Heart right ventricle (tissue), 16 donors: ENCODE measurements around the gene RAB3D. TPM values are rescaled to one million over a fixed set of nuclear protein-coding genes. Genes with fewer than 3 reads are reported as not detected.

Source experiments
- ATAC-seq, 8 donors: fragments of 200-7000 bp; cut with Tn5 transposase; one replicate each; pipeline ENCODE4 v1.9.1; 2020; ENCODE audit warnings: mild to moderate bottlenecking in 8 of 8, moderate library complexity in 8 of 8, moderate number of reproducible peaks in 1 of 8
- DNase-seq, 2 donors: peaks; one replicate each; pipeline ENCODE4 v3.0.0-alpha.2; 2020
- H3K27ac ChIP-seq, 10 donors: fragments of 200-600 bp; sonication (generic) in 2 of 10; one replicate each; pipeline versions ENCODE4 v1.5.0 to v1.8.0; 2020 to 2022; ENCODE audit warnings: mild to moderate bottlenecking in 3 of 10
- H3K27me3 ChIP-seq, 7 donors: fragments of 200-600 bp; one replicate each; pipeline ENCODE4 v1.8.0; 2021 to 2022; ENCODE audit warnings: mild to moderate bottlenecking in 2 of 7
- H3K36me3 ChIP-seq, 9 donors: fragments of 200-600 bp; sonication (generic) in 1 of 9; one replicate each; pipeline versions ENCODE4 v1.5.0 to v1.8.0; 2020 to 2022; ENCODE audit warnings: mild to moderate bottlenecking in 2 of 9
- H3K4me1 ChIP-seq, 9 donors: fragments of 200-600 bp; sonication (generic) in 1 of 9; one replicate each; pipeline versions ENCODE4 v1.5.0 to v1.8.0; 2020 to 2022; ENCODE audit warnings: mild to moderate bottlenecking in 4 of 9
- H3K4me3 ChIP-seq, 10 donors: fragments of 200-600 bp; sonication (generic) in 2 of 10; one replicate each; pipeline versions ENCODE4 v1.5.0 to v1.8.0; 2020 to 2022; ENCODE audit warnings: mild to moderate bottlenecking in 7 of 10, moderate library complexity in 2 of 10
- H3K9me3 ChIP-seq, 11 donors: fragments of 200-600 bp in 10 of 11; sonication (generic) in 2 of 11; one replicate each; pipeline versions ENCODE4 v1.5.0 to v1.8.0; 2013 to 2022; ENCODE audit warnings: mild to moderate bottlenecking in 2 of 11, control low read depth in 1 of 11, moderate library complexity in 1 of 11
- CTCF ChIP-seq, 9 donors: fragments of 200-600 bp; sonication (generic) in 2 of 9; IDR thresholded peaks; one replicate each; pipeline versions ENCODE4 v1.5.0 to v1.8.0; 2021 to 2022; ENCODE audit warnings: antibody characterized with exemption in 9 of 9, mild to moderate bottlenecking in 5 of 9, moderate library complexity in 1 of 9
- WGBS, 2 donors: extraction: QIAGEN DNeasy Blood & Tissue Kit; methylation state at CpG; one replicate each; pipeline ENCODE4 v1.1.7; 2013; ENCODE audit warnings: inconsistent platforms in 1 of 2; 5-methylcytosine and 5-hydroxymethylcytosine counted together
- intact Hi-C, 10 donors: fragments of 100-400 bp; cut with DNase I; formaldehyde crosslinking; loops; one replicate each; pipeline versions ENCODE4 v1.11.1 to v1.14.2; 2022
- polyA plus RNA-seq, 2 donors: library from polyadenylated mRNA; stranded (reverse); fragments of 200-250 nt; gene quantifications; one replicate each; pipeline ENCODE4 v1.2.3, GENCODE V29; 2013
- total RNA-seq, 10 donors: library from RNA; stranded (reverse); fragmentation: NEBNext Ultra II Directional in 3 of 10; extraction: Animal tissue kit (Norgen Biotek cat#: 25700) in 3 of 10; gene quantifications; one replicate each; pipeline versions ENCODE4 v1.2.1 to v1.2.4, GENCODE V29; 2021 to 2023
- donor health status: Arrhythmogenic right ventricular cardiomyopathy.
- donor health status: ischemic (EF 13 %, LVEDD 7.1; RV severe dilation, severe dysfunction).
- donor health status: healthy with polysubstance abuse.
- donor health status: DM: no; HTN: yes; CAD: no.
- donor health status: DM: no; HTN: no; CAD: no.
- donor health status: ischemic (EF 25% LVEDD 6.9; RV normal size, moderate dysfunction).
- donor health status: ischemic (EF 25% LVEDD 5.7; RV mildly dilated, moderate dysfunction).
- donor health status: healthy.
- donor health status: DM: yes; HTN: yes; CAD: no.
- donor health status: Ischemic cardiomyopathy.
- donor health status: ischemic (EF 35%, LVEDD 5.7; RV mildly dilated, moderate dysfunction).
- donor health status: nonischemic (EF 11% LVEDD 7.7; RV severe dilation, severe dysfunction).
- donor health status: DM: yes; HTN: yes; CAD: no.
- donor health status: PGD.
- donor health status: ischemic (EF 29% LVEDD 5.4; RV normal size, mild dysfunction).
- donor health status: nonischemic (EF 23%, LVEDD 6.1; RV moderate dilation, normal function).

RAB3D gene
- total and polyA plus RNA-seq, 12 donors: 2.7 to 11.6 (median 6.0) TPM

GRCh38 chr19:11349171-11349570 lies 9.7 kb upstream of the RAB3D start:
- Histone ChIP-seq H3K36me3 (no peaks in the 10 kb centered on the region), H3K9me3 (peaks cover 0 to 12% (median 0%) of the 10 kb centered on the region in 11 donors), H3K27ac (no peak overlapping the region), H3K4me1 (peaks cover 6 to 24% (median 19%) of the 10 kb centered on the region in 9 donors), H3K4me3 (no peak overlapping the region), H3K27me3 (no peaks in the 10 kb centered on the region)
- DNase-seq (no peak), ATAC-seq (no peak)
- intact Hi-C loops: loop anchor here in 2 of 10 donors (10.0 kb wide), 2 partner anchors 54 to 214 kb away; partner anchors contain the start of gene TSPAN16 (in 1 of the 2)
- 89 to 91% methylated on average over 4 of the region's 4 CpGs for WGBS, 2 donors
- no peak for TF ChIP-seq CTCF (IDR thresholded peaks at IDR 0.05)

GRCh38 chr19:11347546-11348039 lies 8.1 kb upstream of the RAB3D start:
- H3K9me3 ChIP-seq: peaks cover 0 to 12% (median 0%) of the 10 kb centered on the region in 11 donors
- TF ChIP-seq CTCF (IDR thresholded peaks at IDR 0.05): no peak
- DNase-seq (no peak), ATAC-seq (no peak)
- peaks cover 6 to 32% (median 25%) of the 10 kb centered on the region in 9 donors for H3K4me1 ChIP-seq
- intact Hi-C loops: loop anchor here in 2 of 10 donors (10.0 kb wide), 2 partner anchors 53 to 213 kb away; partner anchors contain the start of gene TSPAN16 (in 1 of the 2)
- no peak overlapping the region for H3K4me3 ChIP-seq
- no peaks in the 10 kb centered on the region for H3K27me3 ChIP-seq
- H3K27ac ChIP-seq: peak overlapping the region in 3 of 10 donors; percentile 72 to 80 (median 77)
- WGBS, 2 donors: 81 to 82% methylated on average over 7 of the region's 7 CpGs
- peaks cover 0 to 10% (median 0%) of the 10 kb centered on the region in 9 donors for H3K36me3 ChIP-seq

GRCh38 chr19:11346104-11346940 lies 6.9 kb upstream of the RAB3D start, which contains the start of the genes CCDC159 and TMEM205:
CCDC159 (plus strand) TSS chr19:11346519; CDS start chr19:11346607, 88 bp downstream.
TMEM205 (minus strand) TSS chr19:11346268; CDS start chr19:11345619, 649 bp downstream.
- H3K4me3 ChIP-seq: peak within 1 kb of the TSS; percentile 44 to 92 (median 68)
- WGBS, 2 donors: 0% methylated on average over 50 of the region's 50 CpGs
- peak within 1 kb of the TSS; percentile 27 to 90 (median 82) for H3K27ac ChIP-seq
- no peaks in the 10 kb centered on the region for H3K27me3 ChIP-seq
- peaks cover 0 to 22% (median 5%) of the 10 kb centered on the region in 9 donors for H3K36me3 ChIP-seq
- intact Hi-C loops: loop anchor here in 2 of 10 donors (1.0 to 10.0 kb wide), 3 partner anchors 28 to 212 kb away; partner anchors contain the start of genes SWSAP1 (in 1 of the 2) and TSPAN16 (in 1 of the 2)
- peaks cover 6 to 32% (median 25%) of the 10 kb centered on the region in 9 donors for H3K4me1 ChIP-seq
- peak in 4 of 9 donors; percentile 11 to 38 (median 36) for TF ChIP-seq CTCF (IDR thresholded peaks at IDR 0.05)
- ATAC-seq (peak; percentile 94 to 97 (median 97)), DNase-seq (peak; percentile 97 to 99)
- peaks cover 0 to 12% (median 0%) of the 10 kb centered on the region in 11 donors for H3K9me3 ChIP-seq
